Measurements from ENCODE around the gene GSE1. TPM values are rescaled to one million over a fixed set of nuclear protein-coding genes. Genes with fewer than 3 reads are reported as not detected.

Gene GSE1
- total and polyA plus RNA-seq, 7 experiments from 2014 or later = 0.18 to 69.2 (median 11.3) TPM

- Mint-ChIP-seq H3K36me3 (peaks cover 5 to 44% (median 16%) of the 10 kb centered on the region in 5 donors), H3K27me3 (no peaks in the 10 kb centered on the region), H3K9me3 (no peaks in the 10 kb centered on the region), H3K4me3 (no peak overlapping the region), H3K27ac (no peak overlapping the region), H3K4me1 (peaks cover 0 to 4% (median 0%) of the 10 kb centered on the region in 7 donors)
- no peaks in the 10 kb centered on the region for H3K9me3 ChIP-seq (ENCODE audit: control insufficient read depth in 2 of 3, low read length in 3 of 3)
- H3K27me3 ChIP-seq (ENCODE audit: control insufficient read depth in 2 of 2, insufficient read depth in 2 of 2, low read length in 2 of 2) = no peaks in the 10 kb centered on the region
- peaks cover 9 to 77% (median 10%) of the 10 kb centered on the region in 3 experiments for H3K36me3 ChIP-seq (ENCODE audit: control insufficient read depth in 2 of 3, insufficient read depth in 3 of 3, low read length in 3 of 3)
- no peak overlapping the region for H3K4me3 ChIP-seq (ENCODE audit: low read length)
- intact Hi-C loops (cut with micrococcal nuclease) = no loop called here
- ChIA-PET POLR2A (no interaction called here), CTCF (interaction anchor here (0.6 kb wide), 1 partner anchor 325 kb away, joined by 3 read pairs; no protein-coding TSS in a partner anchor)
- no peak overlapping the region for H3K27ac ChIP-seq (ENCODE audit: low read depth, low read length)
- H3K4me1 ChIP-seq (ENCODE audit: control insufficient read depth in 2 of 2, insufficient read depth in 2 of 2, low read length in 2 of 2) = no peaks in the 10 kb centered on the region
- no peak for DNase-seq
- ATAC-seq = no peak
Measured at GRCh38 chr16:85661740-85662481, 48.8 kb downstream of the GSE1 start.

GRCh38 chr16:85662482-85662812, 49.3 kb downstream of the GSE1 start:
- intact Hi-C loops (cut with micrococcal nuclease) = no loop called here

GRCh38 chr16:85662976-85663830, 50.1 kb downstream of the GSE1 start:
- peaks cover 8 to 44% (median 16%) of the 10 kb centered on the region in 5 donors for H3K36me3 Mint-ChIP-seq
- H3K27me3 Mint-ChIP-seq = no peaks in the 10 kb centered on the region
- no peak overlapping the region for H3K27ac Mint-ChIP-seq
- CTCF ChIA-PET = no interaction called here
- Histone ChIP-seq H3K4me1 (ENCODE audit: control insufficient read depth in 2 of 2, insufficient read depth in 2 of 2, low read length in 2 of 2) (no peaks in the 10 kb centered on the region), H3K36me3 (ENCODE audit: control insufficient read depth in 2 of 3, insufficient read depth in 3 of 3, low read length in 3 of 3) (peaks cover 1 to 78% (median 5%) of the 10 kb centered on the region in 3 experiments), H3K27ac (ENCODE audit: low read depth, low read length) (no peak overlapping the region), H3K9me3 (ENCODE audit: control insufficient read depth in 2 of 3, low read length in 3 of 3) (no peaks in the 10 kb centered on the region), H3K4me3 (ENCODE audit: low read length) (no peak overlapping the region), H3K27me3 (ENCODE audit: control insufficient read depth in 2 of 2, insufficient read depth in 2 of 2, low read length in 2 of 2) (no peaks in the 10 kb centered on the region)
- intact Hi-C loops (cut with micrococcal nuclease) = no loop called here
- H3K9me3 Mint-ChIP-seq = no peaks in the 10 kb centered on the region
- H3K4me1 Mint-ChIP-seq = peaks cover 0 to 4% (median 0%) of the 10 kb centered on the region in 7 donors
- H3K4me3 Mint-ChIP-seq = no peak overlapping the region
- DNase-seq (no peak), ATAC-seq (no peak)
- POLR2A ChIA-PET = no interaction called here

More at GRCh38 chr16:85662482-85662812, 49.3 kb downstream of the GSE1 start:
- POLR2A ChIA-PET = no interaction called here
- DNase-seq (no peak), ATAC-seq (no peak)
- H3K9me3 ChIP-seq (ENCODE audit: control insufficient read depth in 2 of 3, low read length in 3 of 3) = no peaks in the 10 kb centered on the region
- H3K27ac ChIP-seq (ENCODE audit: low read depth, low read length) = no peak overlapping the region
- H3K4me3 Mint-ChIP-seq = no peak overlapping the region
- CTCF ChIA-PET = interaction anchor here (0.6 kb wide), 1 partner anchor 325 kb away, joined by 3 read pairs; no protein-coding TSS in a partner anchor
- no peak overlapping the region for H3K27ac Mint-ChIP-seq
- H3K27me3 Mint-ChIP-seq = no peaks in the 10 kb centered on the region
- H3K4me1 ChIP-seq (ENCODE audit: control insufficient read depth in 2 of 2, insufficient read depth in 2 of 2, low read length in 2 of 2) = no peaks in the 10 kb centered on the region
- no peaks in the 10 kb centered on the region for H3K9me3 Mint-ChIP-seq
- H3K36me3 ChIP-seq (ENCODE audit: control insufficient read depth in 2 of 3, insufficient read depth in 3 of 3, low read length in 3 of 3) = peaks cover 9 to 78% (median 9%) of the 10 kb centered on the region in 3 experiments
- H3K27me3 ChIP-seq (ENCODE audit: control insufficient read depth in 2 of 2, insufficient read depth in 2 of 2, low read length in 2 of 2) = no peaks in the 10 kb centered on the region
- peaks cover 0 to 4% (median 0%) of the 10 kb centered on the region in 7 donors for H3K4me1 Mint-ChIP-seq
- peaks cover 5 to 44% (median 16%) of the 10 kb centered on the region in 5 donors for H3K36me3 Mint-ChIP-seq
- H3K4me3 ChIP-seq (ENCODE audit: low read length) = no peak overlapping the region

- H3K27ac Mint-ChIP-seq = peak overlapping the region in 1 of 9 donors; percentile 62
Measured at GRCh38 chr16:85663891-85664321, 50.8 kb downstream of the GSE1 start.

GRCh38 chr16:85664580-85665372, 51.7 kb downstream of the GSE1 start:
- ChIA-PET CTCF (no interaction called here), POLR2A (no interaction called here)
- no peaks in the 10 kb centered on the region for H3K27me3 ChIP-seq (ENCODE audit: control insufficient read depth in 2 of 2, insufficient read depth in 2 of 2, low read length in 2 of 2)
- Mint-ChIP-seq H3K9me3 (no peaks in the 10 kb centered on the region), H3K36me3 (peaks cover 8 to 51% (median 18%) of the 10 kb centered on the region in 5 donors), H3K4me1 (peaks cover 0 to 2% (median 0%) of the 10 kb centered on the region in 7 donors), H3K27me3 (no peaks in the 10 kb centered on the region), H3K4me3 (no peak overlapping the region), H3K27ac (no peak overlapping the region)
- ATAC-seq (no peak), DNase-seq (no peak)
- H3K9me3 ChIP-seq (ENCODE audit: control insufficient read depth in 2 of 3, low read length in 3 of 3) = no peaks in the 10 kb centered on the region
- no peaks in the 10 kb centered on the region for H3K4me1 ChIP-seq (ENCODE audit: control insufficient read depth in 2 of 2, insufficient read depth in 2 of 2, low read length in 2 of 2)
- intact Hi-C loops (cut with micrococcal nuclease) = no loop called here
- peaks cover 4 to 83% (median 5%) of the 10 kb centered on the region in 3 experiments for H3K36me3 ChIP-seq (ENCODE audit: control insufficient read depth in 2 of 3, insufficient read depth in 3 of 3, low read length in 3 of 3)
- H3K27ac ChIP-seq (ENCODE audit: low read depth, low read length) = no peak overlapping the region
- H3K4me3 ChIP-seq (ENCODE audit: low read length) = no peak overlapping the region

More at GRCh38 chr16:85663891-85664321, 50.8 kb downstream of the GSE1 start:
- Histone ChIP-seq H3K36me3 (ENCODE audit: control insufficient read depth in 2 of 3, insufficient read depth in 3 of 3, low read length in 3 of 3) (peaks cover 0 to 79% (median 5%) of the 10 kb centered on the region in 3 experiments), H3K27me3 (ENCODE audit: control insufficient read depth in 2 of 2, insufficient read depth in 2 of 2, low read length in 2 of 2) (no peaks in the 10 kb centered on the region), H3K27ac (ENCODE audit: low read depth, low read length) (no peak overlapping the region), H3K4me3 (ENCODE audit: low read length) (no peak overlapping the region), H3K9me3 (ENCODE audit: control insufficient read depth in 2 of 3, low read length in 3 of 3) (no peaks in the 10 kb centered on the region), H3K4me1 (ENCODE audit: control insufficient read depth in 2 of 2, insufficient read depth in 2 of 2, low read length in 2 of 2) (no peaks in the 10 kb centered on the region)
- DNase-seq = no peak
- no peaks in the 10 kb centered on the region for H3K27me3 Mint-ChIP-seq
- ATAC-seq = no peak
- H3K36me3 Mint-ChIP-seq = peaks cover 8 to 44% (median 16%) of the 10 kb centered on the region in 5 donors
- POLR2A ChIA-PET = no interaction called here
- H3K9me3 Mint-ChIP-seq = no peaks in the 10 kb centered on the region
- intact Hi-C loops (cut with micrococcal nuclease) = no loop called here
- peaks cover 0 to 4% (median 0%) of the 10 kb centered on the region in 7 donors for H3K4me1 Mint-ChIP-seq
- CTCF ChIA-PET = no interaction called here
- no peak overlapping the region for H3K4me3 Mint-ChIP-seq

GRCh38 chr16:85665373-85665740, 52.2 kb downstream of the GSE1 start:
- H3K27ac ChIP-seq (ENCODE audit: low read depth, low read length) = no peak overlapping the region
- no peaks in the 10 kb centered on the region for H3K4me1 ChIP-seq (ENCODE audit: control insufficient read depth in 2 of 2, insufficient read depth in 2 of 2, low read length in 2 of 2)
- Mint-ChIP-seq H3K27ac (no peak overlapping the region), H3K4me3 (no peak overlapping the region), H3K36me3 (peaks cover 8 to 57% (median 19%) of the 10 kb centered on the region in 5 donors), H3K4me1 (no peaks in the 10 kb centered on the region), H3K9me3 (no peaks in the 10 kb centered on the region), H3K27me3 (no peaks in the 10 kb centered on the region)
- no peak overlapping the region for H3K4me3 ChIP-seq (ENCODE audit: low read length)
- H3K36me3 ChIP-seq (ENCODE audit: control insufficient read depth in 2 of 3, insufficient read depth in 3 of 3, low read length in 3 of 3) = peaks cover 8 to 84% (median 8%) of the 10 kb centered on the region in 3 experiments
- ChIA-PET CTCF (no interaction called here), POLR2A (no interaction called here)
- no peak for DNase-seq
- intact Hi-C loops (cut with micrococcal nuclease) = no loop called here
- H3K9me3 ChIP-seq (ENCODE audit: control insufficient read depth in 2 of 3, low read length in 3 of 3) = no peaks in the 10 kb centered on the region
- no peak for ATAC-seq
- no peaks in the 10 kb centered on the region for H3K27me3 ChIP-seq (ENCODE audit: control insufficient read depth in 2 of 2, insufficient read depth in 2 of 2, low read length in 2 of 2)
